Large intestine (tissue), 3 donors: ENCODE results near the gene MAN1C1. TPM values are rescaled to one million over a fixed set of nuclear protein-coding genes. Genes with fewer than 3 reads are reported as not detected.

Experiments
- DNase-seq, 2 donors: peaks; one replicate each; pipeline versions ENCODE4 v3.0.0 to v3.0.0-alpha.2; 2013
- H3K27ac ChIP-seq: one replicate; pipeline ENCODE4 v1.5.1; 2013; ENCODE audit warnings: low read length
- H3K27me3 ChIP-seq: 2 replicates; pipeline ENCODE4 v1.6.1; 2013; ENCODE audit warnings: low read length; ENCODE audit not compliant: control insufficient read depth, insufficient read depth
- H3K36me3 ChIP-seq: 2 replicates; pipeline ENCODE4 v1.6.1; 2013; ENCODE audit warnings: low read length; ENCODE audit not compliant: control insufficient read depth, insufficient read depth
- H3K4me1 ChIP-seq: one replicate; pipeline ENCODE4 v1.6.1; 2013; ENCODE audit warnings: low read length; ENCODE audit not compliant: control insufficient read depth, insufficient read depth
- H3K4me3 ChIP-seq: one replicate; pipeline ENCODE4 v1.5.1; 2013; ENCODE audit warnings: low read length
- H3K9me3 ChIP-seq: one replicate; pipeline ENCODE4 v1.6.1; 2013; ENCODE audit warnings: mild to moderate bottlenecking, low read depth, low read length, moderate library complexity; ENCODE audit not compliant: control insufficient read depth
- WGBS: methylation state at CpG from one replicate; pipeline ENCODE4 v1.1.5; 2013; ENCODE audit warnings: low lambda C conversion rate; ENCODE audit not compliant: insufficient coverage; 5-methylcytosine and 5-hydroxymethylcytosine counted together
- polyA plus RNA-seq: library from polyadenylated mRNA; unstranded; fragments of 120-200 nt; gene quantifications from one replicate; pipeline ENCODE4 v1.2.1, GENCODE V29; 2013

The MAN1C1 gene
- polyA plus RNA-seq, 1 donor: 21.2 TPM

DNA sequence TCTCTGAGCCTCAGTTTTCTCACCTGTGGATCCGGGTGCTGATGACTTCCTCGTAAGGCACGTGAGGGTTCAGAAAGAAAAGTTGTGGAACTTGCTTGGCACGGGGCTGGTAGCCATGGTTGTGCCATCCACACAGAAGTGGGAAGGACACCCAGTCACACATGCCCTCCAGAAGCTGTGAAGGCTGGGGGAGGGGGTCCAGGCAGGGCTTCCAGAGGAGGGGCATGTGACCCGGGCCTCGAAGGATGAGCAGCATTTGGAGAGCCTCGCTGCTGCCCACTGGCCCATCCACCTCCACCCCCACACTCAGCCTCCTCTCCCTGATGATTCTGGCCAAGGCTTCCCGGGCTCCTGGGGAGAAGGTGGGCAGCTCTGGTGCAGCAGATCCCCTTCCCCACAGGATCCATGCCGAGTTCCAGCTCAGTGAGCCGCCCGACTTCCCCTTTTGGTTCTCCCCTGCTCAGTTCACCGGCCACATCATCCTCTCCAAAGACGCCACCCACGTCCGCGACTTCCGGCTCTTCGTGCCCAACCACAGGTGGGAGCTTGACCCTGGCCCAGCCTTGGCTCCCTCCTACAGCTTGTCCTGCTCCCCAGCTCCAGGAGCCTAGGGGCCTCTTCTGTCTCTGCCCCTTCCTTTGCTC lies 192.8 kb downstream of the MAN1C1 start:
- no peak overlapping the region for H3K27ac ChIP-seq
- H3K4me1 ChIP-seq: no peaks in the 10 kb centered on the region
- no peaks in the 10 kb centered on the region for H3K27me3 ChIP-seq
- peaks cover 79% of the 10 kb centered on the region for H3K36me3 ChIP-seq
- WGBS: no CpG with 5 or more reads among the region's 18 CpGs
- DNase-seq: no peak
- H3K4me3 ChIP-seq: no peak overlapping the region
- H3K9me3 ChIP-seq: no peaks in the 10 kb centered on the region

DNA sequence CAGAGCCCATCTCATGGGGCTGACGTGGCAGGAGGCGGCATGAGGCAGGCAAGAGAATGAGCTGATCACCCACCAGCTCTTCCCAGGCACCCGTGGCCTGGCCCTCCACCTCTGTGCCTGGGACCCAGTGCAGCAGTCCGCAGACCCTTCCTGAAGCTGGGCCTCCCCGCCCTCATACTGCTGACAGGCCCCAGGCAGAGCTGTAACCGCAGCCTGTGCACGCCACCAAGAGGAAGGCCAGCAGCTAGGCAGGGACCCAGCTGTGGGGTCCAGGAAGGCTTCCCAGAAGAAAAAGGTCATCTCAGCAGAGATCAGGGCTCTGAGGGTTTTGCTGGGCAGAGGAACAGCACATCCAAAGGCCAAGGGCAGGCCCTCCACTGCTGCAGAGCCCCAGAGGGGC lies 193.3 kb downstream of the MAN1C1 start:
- no peak for DNase-seq
- H3K4me1 ChIP-seq: no peaks in the 10 kb centered on the region
- no CpG with 5 or more reads among the region's 7 CpGs for WGBS
- peaks cover 80% of the 10 kb centered on the region for H3K36me3 ChIP-seq
- H3K27me3 ChIP-seq: no peaks in the 10 kb centered on the region
- H3K9me3 ChIP-seq: no peaks in the 10 kb centered on the region
- no peak overlapping the region for H3K27ac ChIP-seq
- no peak overlapping the region for H3K4me3 ChIP-seq

DNA sequence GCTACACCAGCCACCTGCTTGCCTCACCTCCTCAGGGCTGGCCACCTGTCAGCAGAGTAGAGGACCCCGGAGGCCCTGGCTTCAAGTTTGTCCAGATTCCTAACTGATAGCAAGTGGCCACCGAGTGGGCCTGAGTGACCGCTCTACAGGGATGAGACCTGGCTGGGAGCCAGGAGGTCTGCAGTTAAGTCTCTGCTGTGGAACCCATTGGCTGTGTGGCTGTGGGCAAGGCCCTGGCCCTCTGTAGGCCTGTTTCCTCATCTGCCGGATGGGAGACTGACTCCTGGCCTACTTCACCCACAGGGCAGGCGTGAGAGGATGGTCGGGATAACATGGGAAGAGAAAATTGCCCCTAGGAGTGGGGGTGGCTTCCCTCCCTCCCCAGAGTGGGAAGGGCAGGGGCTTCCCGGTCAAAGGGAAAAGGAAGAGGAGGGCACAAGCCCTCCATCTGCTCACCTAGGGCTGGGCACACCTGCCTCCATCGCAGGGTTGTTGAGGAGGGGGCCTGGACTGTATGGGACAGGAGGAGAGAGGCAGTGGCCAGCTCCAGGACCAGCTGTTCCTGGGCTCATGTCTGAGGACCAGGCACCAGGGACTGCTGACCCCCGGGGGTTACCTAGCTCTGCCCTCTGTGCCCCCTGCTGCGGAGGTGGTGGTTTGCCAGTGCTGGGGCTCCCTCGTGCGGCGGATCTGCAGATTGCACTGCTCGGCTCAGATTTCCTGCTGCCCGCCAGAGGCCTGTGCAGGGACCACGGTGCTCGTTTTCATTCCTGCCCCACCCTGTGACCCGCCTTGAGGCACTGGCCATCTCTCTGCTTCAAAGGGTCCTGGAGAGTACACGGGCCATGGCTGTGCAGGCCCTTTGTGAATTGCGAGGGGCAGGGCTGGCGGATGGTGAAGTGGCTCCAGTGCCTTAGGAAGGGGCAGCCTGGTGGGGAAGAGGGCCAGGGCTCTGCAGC lies 194.0 kb downstream of the MAN1C1 start:
- peak in 1 of 2 donors; percentile 28 for DNase-seq
- no peaks in the 10 kb centered on the region for H3K4me1 ChIP-seq
- no peaks in the 10 kb centered on the region for H3K9me3 ChIP-seq
- no peak overlapping the region for H3K4me3 ChIP-seq
- no CpG with 5 or more reads among the region's 21 CpGs for WGBS
- no peak overlapping the region for H3K27ac ChIP-seq
- H3K27me3 ChIP-seq: no peaks in the 10 kb centered on the region
- H3K36me3 ChIP-seq: peaks cover 80% of the 10 kb centered on the region

DNA sequence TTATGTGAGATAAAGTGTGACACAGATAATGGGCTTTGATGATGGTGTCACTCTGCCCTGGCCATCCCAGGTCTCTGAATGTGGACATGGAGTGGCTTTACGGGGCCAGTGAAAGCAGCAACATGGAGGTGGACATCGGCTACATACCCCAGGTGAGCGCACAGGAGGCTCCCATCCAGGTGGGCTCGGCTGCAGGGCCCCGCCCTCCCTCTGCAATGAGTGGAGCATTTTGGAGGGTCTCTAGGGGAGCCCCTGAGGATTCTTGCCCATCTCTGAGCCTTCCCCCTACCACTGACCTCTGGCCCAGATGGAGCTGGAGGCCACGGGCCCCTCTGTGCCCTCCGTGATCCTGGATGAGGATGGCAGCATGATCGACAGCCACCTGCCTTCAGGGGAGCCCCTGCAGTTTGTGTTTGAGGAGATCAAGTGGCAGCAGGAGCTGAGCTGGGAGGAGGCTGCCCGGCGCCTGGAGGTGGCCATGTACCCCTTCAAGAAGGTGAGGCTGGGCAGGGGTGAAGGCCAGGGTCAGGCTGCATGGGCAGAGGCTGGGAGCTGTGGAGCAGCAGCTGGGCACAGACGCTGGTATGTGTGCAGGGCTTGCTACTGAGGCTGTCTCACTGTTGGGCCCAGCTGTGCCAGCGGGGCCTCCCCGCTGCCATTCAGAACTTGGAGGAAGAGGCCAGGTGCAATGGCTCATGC lies 194.9 kb downstream of the MAN1C1 start:
- no peaks in the 10 kb centered on the region for H3K27me3 ChIP-seq
- no peaks in the 10 kb centered on the region for H3K9me3 ChIP-seq
- WGBS: no CpG with 5 or more reads among the region's 13 CpGs
- H3K27ac ChIP-seq: no peak overlapping the region
- H3K4me1 ChIP-seq: no peaks in the 10 kb centered on the region
- DNase-seq: no peak
- H3K4me3 ChIP-seq: no peak overlapping the region
- peaks cover 80% of the 10 kb centered on the region for H3K36me3 ChIP-seq

DNA sequence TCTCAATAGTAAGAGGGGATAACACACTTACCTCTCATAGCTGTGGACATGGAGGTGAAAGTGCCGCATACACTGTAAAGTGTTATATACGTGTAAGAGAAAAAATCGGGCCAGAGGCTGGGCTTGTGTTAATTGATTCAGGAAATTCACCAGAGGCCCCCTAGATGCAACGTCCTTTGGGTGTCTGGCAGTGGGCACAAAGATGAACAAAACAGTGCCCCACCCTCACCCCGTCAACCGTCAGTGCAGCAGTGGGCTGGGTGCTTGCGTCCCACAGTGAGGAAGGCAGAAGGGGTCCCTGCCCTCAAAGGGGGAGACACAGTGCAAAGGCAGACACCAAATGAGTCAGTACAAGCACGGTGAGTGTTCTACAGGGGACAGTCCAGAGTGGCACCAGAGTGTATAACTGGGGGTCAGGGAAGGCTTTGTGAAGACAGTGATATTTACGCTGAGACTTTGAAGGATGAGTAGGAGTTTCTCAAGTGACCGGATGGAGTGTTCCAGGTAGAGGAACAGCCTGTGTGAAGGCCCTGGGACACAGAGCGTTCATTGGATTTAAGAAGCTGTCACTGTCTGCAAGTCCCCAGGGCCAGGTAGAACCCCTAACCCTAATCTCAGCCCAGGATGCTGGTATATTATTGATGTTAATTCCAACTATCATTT lies 196.6 kb downstream of the MAN1C1 start:
- peaks cover 69% of the 10 kb centered on the region for H3K36me3 ChIP-seq
- H3K4me1 ChIP-seq: peaks cover 7% of the 10 kb centered on the region
- no CpG with 5 or more reads among the region's 11 CpGs for WGBS
- no peaks in the 10 kb centered on the region for H3K27me3 ChIP-seq
- no peak for DNase-seq
- no peaks in the 10 kb centered on the region for H3K9me3 ChIP-seq
- H3K4me3 ChIP-seq: no peak overlapping the region
- no peak overlapping the region for H3K27ac ChIP-seq

DNA sequence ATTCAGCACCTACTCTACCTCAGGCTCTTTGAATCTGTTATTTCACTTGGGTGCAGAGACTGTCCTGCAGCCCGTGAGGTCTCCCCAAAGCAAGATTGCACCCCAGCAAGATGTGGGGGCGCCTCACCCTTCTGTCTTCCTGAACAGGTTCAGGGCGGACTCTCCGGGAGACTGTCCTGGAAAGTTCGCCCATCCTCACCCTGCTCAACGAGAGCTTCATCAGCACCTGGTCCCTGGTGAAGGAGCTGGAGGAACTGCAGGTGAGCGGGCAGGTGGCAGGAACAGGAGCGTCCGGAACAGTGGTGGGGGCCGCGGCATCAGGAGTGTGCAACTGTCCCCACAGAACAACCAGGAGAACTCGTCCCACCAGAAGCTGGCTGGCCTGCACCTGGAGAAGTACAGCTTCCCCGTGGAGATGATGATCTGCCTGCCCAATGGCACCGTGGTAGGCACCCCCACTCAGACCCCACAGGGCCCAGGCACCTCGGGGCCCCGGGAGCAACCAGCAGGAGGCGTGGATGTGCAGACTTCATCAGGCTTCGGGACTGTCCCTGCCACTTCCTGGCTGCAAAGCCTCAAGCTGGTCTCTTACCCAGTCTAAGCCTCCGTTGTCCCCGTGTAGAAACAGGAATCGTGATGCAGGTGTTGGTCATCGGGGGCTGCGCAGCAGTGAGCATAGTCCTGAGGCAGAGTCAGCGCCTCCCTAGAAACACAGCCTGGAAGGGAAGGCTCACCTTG lies 197.3 kb downstream of the MAN1C1 start:
- Histone ChIP-seq H3K36me3 (peaks cover 65% of the 10 kb centered on the region), H3K4me1 (peaks cover 14% of the 10 kb centered on the region)
- WGBS: 90% methylated on average over 2 of the region's 24 CpGs

DNA sequence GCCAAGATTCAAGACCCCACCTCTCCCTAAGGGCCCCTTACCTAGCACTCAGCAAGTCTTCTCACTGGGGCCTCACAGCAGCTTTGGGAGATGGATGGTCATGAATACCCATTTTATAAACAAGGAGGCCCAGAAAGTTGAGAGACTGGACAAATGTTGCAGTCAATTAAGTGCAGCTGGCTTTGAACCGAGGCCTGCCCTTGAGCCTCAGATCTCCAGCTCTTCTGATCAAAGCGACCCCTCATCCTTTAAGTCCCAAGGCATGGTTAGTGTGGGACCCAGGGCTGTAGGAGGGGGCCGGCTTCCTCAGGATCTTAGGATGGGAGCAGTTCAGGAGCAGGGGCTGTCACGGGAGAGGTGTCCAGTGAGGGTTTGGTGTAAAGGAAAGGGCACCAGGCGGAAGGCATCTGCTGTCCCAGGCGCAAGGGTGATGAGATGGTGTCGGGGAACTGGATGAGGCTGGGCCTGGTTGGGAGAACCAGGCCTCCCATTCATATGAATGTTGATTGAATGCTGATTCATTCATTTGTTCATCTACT lies 198.0 kb downstream of the MAN1C1 start:
- Histone ChIP-seq H3K9me3 (no peaks in the 10 kb centered on the region), H3K4me1 (peaks cover 18% of the 10 kb centered on the region), H3K36me3 (peaks cover 58% of the 10 kb centered on the region), H3K27ac (no peak overlapping the region), H3K27me3 (no peaks in the 10 kb centered on the region), H3K4me3 (no peak overlapping the region)
- no peak for DNase-seq
- WGBS: no CpG with 5 or more reads among the region's 7 CpGs

More for the DNA sequence above, 197.3 kb downstream of the MAN1C1 start:
- no peak for DNase-seq
- H3K27ac ChIP-seq: no peak overlapping the region
- H3K9me3 ChIP-seq: no peaks in the 10 kb centered on the region
- no peak overlapping the region for H3K4me3 ChIP-seq
- no peaks in the 10 kb centered on the region for H3K27me3 ChIP-seq

DNA sequence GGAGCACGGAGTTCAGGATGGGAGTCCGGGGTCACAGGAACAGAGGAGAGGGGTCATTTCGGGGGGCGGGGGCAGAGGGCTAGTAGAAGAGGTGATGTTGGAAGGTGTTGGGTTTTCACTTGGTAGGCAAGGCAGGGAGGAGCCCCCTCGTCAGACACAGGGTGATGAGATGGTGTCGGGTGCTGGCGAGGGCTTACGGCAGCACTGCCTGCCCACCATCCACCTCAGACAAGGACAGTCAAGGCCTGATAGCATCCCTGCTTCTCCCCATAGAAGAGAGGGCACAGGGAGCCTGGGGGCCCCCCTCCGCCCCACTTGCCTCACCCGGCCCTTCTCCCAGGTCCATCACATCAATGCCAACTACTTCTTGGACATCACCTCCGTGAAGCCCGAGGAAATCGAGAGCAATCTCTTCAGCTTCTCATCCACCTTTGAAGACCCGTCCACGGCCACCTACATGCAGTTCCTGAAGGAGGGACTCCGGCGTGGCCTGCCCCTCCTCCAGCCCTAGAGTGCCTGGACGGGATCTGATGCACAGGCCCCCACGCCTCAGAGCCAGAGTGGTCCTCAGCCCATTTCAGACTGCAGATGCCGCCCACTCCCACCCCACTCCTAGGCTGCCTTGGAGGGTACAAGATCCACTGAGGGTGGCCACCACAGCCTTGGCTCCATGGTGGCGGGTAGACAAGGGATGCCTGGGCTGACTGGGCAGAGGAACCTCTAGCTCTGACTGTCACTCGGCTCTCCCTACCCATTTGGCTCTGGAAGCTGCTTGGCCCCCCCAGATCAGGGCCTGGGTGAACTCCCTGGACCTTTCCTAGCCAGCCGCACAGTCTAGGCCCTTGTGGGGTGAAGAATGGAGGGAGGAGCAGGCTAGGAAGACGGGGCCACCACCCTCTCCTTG lies 198.9 kb downstream of the MAN1C1 start:
- no peak for DNase-seq
- no peaks in the 10 kb centered on the region for H3K9me3 ChIP-seq
- H3K4me1 ChIP-seq: peaks cover 18% of the 10 kb centered on the region
- H3K36me3 ChIP-seq: peaks cover 49% of the 10 kb centered on the region
- 93% methylated on average over 4 of the region's 24 CpGs for WGBS
- H3K4me3 ChIP-seq: no peak overlapping the region
- no peak overlapping the region for H3K27ac ChIP-seq
- no peaks in the 10 kb centered on the region for H3K27me3 ChIP-seq
